ENCODE results near the gene PTPN7. TPM values are rescaled to one million over a fixed set of nuclear protein-coding genes. Genes with fewer than 3 reads are reported as not detected.
"Not testable (repeated sequence)": the region's sequence is repeated elsewhere in the genome, so short reads cannot be mapped to it uniquely, and the experiment has no call there.

The PTPN7 gene
- total RNA-seq, 1 experiment from 2014 or later, result not detected

DNA sequence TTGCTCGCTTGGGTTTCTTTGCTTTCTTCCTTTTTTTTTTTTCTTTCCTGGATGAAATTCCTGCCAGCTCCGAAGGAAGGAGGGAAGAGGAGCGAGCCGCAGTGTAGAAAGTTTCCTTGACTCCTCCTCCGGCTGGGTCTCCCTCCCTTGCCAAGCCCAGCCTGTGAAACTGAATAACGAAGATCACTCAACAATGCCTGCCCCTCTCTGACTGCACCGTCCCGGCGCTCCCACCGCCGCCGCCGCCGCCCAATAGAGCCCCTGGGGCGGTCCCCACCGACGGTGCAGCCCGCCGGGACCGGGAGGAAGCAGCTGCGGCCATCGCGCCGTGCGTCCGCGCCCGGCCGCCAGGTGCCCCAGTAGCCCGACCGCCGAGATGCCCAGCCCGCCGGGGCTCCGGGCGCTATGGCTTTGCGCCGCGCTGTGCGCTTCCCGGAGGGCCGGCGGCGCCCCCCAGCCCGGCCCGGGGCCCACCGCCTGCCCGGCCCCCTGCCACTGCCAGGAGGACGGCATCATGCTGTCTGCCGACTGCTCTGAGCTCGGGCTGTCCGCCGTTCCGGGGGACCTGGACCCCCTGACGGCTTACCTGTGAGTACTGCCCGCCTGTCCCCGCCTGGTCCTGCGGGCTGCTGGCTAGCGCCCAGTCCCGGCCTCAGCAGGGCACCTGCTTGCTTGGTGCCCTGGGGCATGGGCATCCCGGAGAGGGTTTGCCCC lies 33.4 kb upstream of the PTPN7 start, which contains the start of gene LGR6:
Gene LGR6 (plus strand): TSS at position 186 of the 714 bp plus-strand sequence. CDS start 191 bp downstream, at position 377.
- H3K4me3 ChIP-seq (ENCODE audit: low read length), result no peak within 1 kb of the TSS
- H3K9ac ChIP-seq (ENCODE audit: low read length), result no peak within 1 kb of the TSS
- no TSS peak for BruUV-seq (replicated peaks)
- H3K4me2 ChIP-seq (ENCODE audit: low read length), result peak within 1 kb of the TSS; percentile 49
- H2AFZ ChIP-seq (ENCODE audit: low read length), result no peak within 1 kb of the TSS; the same call in 1 of the 2 replicates
- H3F3A ChIP-seq (ENCODE audit: low read length, unreplicated experiment), result no peaks in the 10 kb centered on the region
- no peaks in the 10 kb centered on the region for H4K20me1 ChIP-seq (ENCODE audit: low read length)
- H3K27me3 ChIP-seq (ENCODE audit: low read length), result peaks cover 5% of the 10 kb centered on the region; the same call in 1 of the 2 replicates
- intact Hi-C loops (cut with micrococcal nuclease), result loop anchor here (1.0 kb wide), 1 partner anchor 122 kb away; no protein-coding TSS in a partner anchor
- peak; percentile 31; the same call in 1 of the 2 replicates for ATAC-seq
- H3K36me3 ChIP-seq (ENCODE audit: low read depth, low read length), result no peaks in the 10 kb centered on the region
- H3K9me3 ChIP-seq (ENCODE audit: low read length), result no peaks in the 10 kb centered on the region
- DNase-seq, result no peak
- no peak within 1 kb of the TSS for H3K27ac ChIP-seq (ENCODE audit: low read length)
- ChIA-PET CTCF (interaction anchor here (0.6 kb wide), 3 partner anchors 45 to 513 kb away, joined by 3 to 5 read pairs (median 3); no protein-coding TSS in a partner anchor), POLR2A (ENCODE audit: unreplicated experiment) (no interaction called here)
- no peaks in the 10 kb centered on the region for H3K9me2 ChIP-seq (replicated peaks; ENCODE audit: low read length)
- peaks cover under 1% of the 10 kb centered on the region for H3K4me1 ChIP-seq (ENCODE audit: insufficient read depth, low read length)
- TF ChIP-seq EZH2 (IDR thresholded peaks at IDR 0.05; ENCODE audit: low read length, unreplicated experiment), result no peak
- TF ChIP-seq, protein P1, sequence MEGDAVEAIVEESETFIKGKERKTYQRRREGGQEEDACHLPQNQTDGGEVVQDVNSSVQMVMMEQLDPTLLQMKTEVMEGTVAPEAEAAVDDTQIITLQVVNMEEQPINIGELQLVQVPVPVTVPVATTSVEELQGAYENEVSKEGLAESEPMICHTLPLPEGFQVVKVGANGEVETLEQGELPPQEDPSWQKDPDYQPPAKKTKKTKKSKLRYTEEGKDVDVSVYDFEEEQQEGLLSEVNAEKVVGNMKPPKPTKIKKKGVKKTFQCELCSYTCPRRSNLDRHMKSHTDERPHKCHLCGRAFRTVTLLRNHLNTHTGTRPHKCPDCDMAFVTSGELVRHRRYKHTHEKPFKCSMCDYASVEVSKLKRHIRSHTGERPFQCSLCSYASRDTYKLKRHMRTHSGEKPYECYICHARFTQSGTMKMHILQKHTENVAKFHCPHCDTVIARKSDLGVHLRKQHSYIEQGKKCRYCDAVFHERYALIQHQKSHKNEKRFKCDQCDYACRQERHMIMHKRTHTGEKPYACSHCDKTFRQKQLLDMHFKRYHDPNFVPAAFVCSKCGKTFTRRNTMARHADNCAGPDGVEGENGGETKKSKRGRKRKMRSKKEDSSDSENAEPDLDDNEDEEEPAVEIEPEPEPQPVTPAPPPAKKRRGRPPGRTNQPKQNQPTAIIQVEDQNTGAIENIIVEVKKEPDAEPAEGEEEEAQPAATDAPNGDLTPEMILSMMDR (conservative IDR thresholded peaks at IDR 0.05; ENCODE audit: low read depth, low read length), result no peak
- H3K79me2 ChIP-seq (ENCODE audit: low read length), result no peaks in the 10 kb centered on the region

DNA sequence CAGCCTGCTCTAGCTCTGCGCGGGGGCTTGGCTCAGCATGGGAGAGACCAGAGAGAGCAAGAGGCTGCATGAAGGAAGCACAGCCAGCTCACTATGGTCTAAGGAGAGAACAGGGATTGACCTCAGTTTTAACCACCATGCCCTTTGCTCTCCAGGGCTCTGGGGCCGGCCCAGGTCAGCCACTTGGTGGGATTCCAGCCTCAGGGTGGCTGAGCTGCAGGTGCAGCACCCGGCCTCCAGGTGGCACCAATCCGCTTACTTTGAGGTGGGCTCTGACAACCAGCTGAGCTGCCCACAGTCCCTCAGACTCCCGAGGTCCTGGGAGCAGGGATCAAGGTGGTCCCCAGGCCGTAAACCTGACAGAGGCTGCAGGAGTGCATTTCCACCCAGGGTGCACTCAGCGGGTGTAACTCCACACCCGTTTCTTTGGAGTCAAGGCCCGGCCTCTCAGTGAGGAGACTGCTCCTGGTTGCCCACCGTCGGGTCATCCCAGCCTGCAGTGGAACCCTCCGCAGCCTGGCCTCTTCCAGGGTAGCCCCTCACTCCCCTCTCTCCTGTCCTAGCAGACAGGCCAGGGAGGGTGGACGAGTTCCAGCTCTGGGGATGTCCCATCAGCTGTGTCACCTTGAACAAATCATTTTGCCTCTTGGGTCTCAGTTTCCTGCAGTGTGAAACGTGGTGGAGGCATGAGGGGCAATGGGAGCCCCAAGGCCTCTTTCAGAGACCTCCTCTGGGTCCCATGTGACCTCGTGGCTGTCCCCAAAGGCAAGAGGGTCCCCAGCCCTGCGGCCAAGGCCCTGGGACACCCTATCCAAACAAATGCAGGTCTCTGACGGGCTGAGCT lies 32.6 kb upstream of the PTPN7 start:
- Histone ChIP-seq H3K9ac (ENCODE audit: low read length) (no peak overlapping the region), H3K4me2 (ENCODE audit: low read length) (peak overlapping the region; percentile 49), H3K9me3 (ENCODE audit: low read length) (no peaks in the 10 kb centered on the region), H4K20me1 (ENCODE audit: low read length) (no peaks in the 10 kb centered on the region), H3K27me3 (ENCODE audit: low read length) (peaks cover 5% of the 10 kb centered on the region; the same call in 1 of the 2 replicates), H3K9me2 (replicated peaks; ENCODE audit: low read length) (no peaks in the 10 kb centered on the region), H3K79me2 (ENCODE audit: low read length) (no peaks in the 10 kb centered on the region), H3K4me1 (ENCODE audit: insufficient read depth, low read length) (no peaks in the 10 kb centered on the region), H3F3A (ENCODE audit: low read length, unreplicated experiment) (no peaks in the 10 kb centered on the region), H2AFZ (ENCODE audit: low read length) (no peak overlapping the region; the same call in 1 of the 2 replicates), H3K36me3 (ENCODE audit: low read depth, low read length) (no peaks in the 10 kb centered on the region), H3K27ac (ENCODE audit: low read length) (no peak overlapping the region), H3K4me3 (ENCODE audit: low read length) (no peak overlapping the region)
- intact Hi-C loops (cut with micrococcal nuclease), result loop anchor here (1.0 kb wide), 1 partner anchor 122 kb away; no protein-coding TSS in a partner anchor
- TF ChIP-seq EZH2 (IDR thresholded peaks at IDR 0.05; ENCODE audit: low read length, unreplicated experiment) (no peak), EZH2phosphoT487 (IDR thresholded peaks at IDR 0.05; ENCODE audit: borderline replicate concordance, low read length) (no peak)
- TF ChIP-seq, protein P1 (conservative IDR thresholded peaks at IDR 0.05; ENCODE audit: low read depth, low read length), result peak; percentile 79
- peak; percentile 49 for ATAC-seq
- no TSS peak for BruUV-seq (replicated peaks)
- peak; percentile 58 for DNase-seq
- ChIA-PET CTCF (interaction anchor here (0.6 to 1.0 kb wide), 5 partner anchors 45 to 514 kb away, joined by 3 to 5 read pairs (median 3); no protein-coding TSS in a partner anchor), POLR2A (ENCODE audit: unreplicated experiment) (interaction anchor here (0.6 kb wide), 2 partner anchors 91 to 244 kb away, joined by 6 to 9 read pairs; no protein-coding TSS in a partner anchor)

DNA sequence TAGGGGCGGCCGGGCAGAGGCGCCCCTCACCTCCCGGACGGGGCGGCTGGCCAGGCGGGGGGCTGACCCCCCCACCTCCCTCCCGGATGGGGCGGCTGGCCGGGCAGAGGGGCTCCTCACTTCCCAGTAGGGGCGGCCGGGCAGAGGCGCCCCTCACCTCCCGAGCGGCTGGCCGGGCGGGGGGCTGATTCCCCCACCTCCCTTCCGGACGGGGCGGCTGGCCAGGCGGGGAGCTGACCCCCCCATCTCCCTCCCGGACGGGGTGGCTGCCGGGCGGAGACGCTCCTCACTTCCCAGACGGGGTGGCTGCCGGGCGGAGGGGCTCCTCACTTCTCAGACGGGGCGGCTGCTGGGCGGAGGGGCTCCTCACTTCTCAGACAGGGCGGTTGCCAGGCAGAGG lies 31.0 kb upstream of the PTPN7 start:
- H3K9ac ChIP-seq (ENCODE audit: low read length); ATAC-seq; H3K4me2 ChIP-seq (ENCODE audit: low read length); H2AFZ ChIP-seq (ENCODE audit: low read length); intact Hi-C loops (cut with micrococcal nuclease); H3K9me3 ChIP-seq (ENCODE audit: low read length); CTCF ChIA-PET; H3K4me3 ChIP-seq (ENCODE audit: low read length); H3F3A ChIP-seq (ENCODE audit: low read length, unreplicated experiment); H3K36me3 ChIP-seq (ENCODE audit: low read depth, low read length); H3K9me2 ChIP-seq (replicated peaks; ENCODE audit: low read length); H3K4me1 ChIP-seq (ENCODE audit: insufficient read depth, low read length); DNase-seq; H4K20me1 ChIP-seq (ENCODE audit: low read length); H3K27ac ChIP-seq (ENCODE audit: low read length); H3K79me2 ChIP-seq (ENCODE audit: low read length); BruUV-seq (replicated peaks); POLR2A ChIA-PET (ENCODE audit: unreplicated experiment); H3K27me3 ChIP-seq (ENCODE audit: low read length): not testable (repeated sequence)

Data from PC-3 (cell line).